Gastroesophageal sphincter (tissue), 4 donors: ENCODE data around the gene ATG2B. TPM values are rescaled to one million over a fixed set of nuclear protein-coding genes. Genes with fewer than 3 reads are reported as not detected.
A peak's percentile ranks its signal among the peaks of the same experiment; 100 is the strongest.

ENCODE experiments used
- ATAC-seq: fragments of 150-250 bp; one replicate; pipeline ENCODE4 v1.9.1; 2016; ENCODE audit warnings: mild to moderate bottlenecking, moderate library complexity
- H3K27ac ChIP-seq, 4 donors: fragments of 200-600 bp; sonication (generic) in 3 of 4; 1 replicate in 3 of 4; 2 replicates in 1 of 4; pipeline ENCODE4 v1.5.1; 2016 to 2019
- H3K27me3 ChIP-seq: fragments of 200-600 bp; sonication (generic); one replicate; pipeline ENCODE4 v1.5.1; 2019
- H3K36me3 ChIP-seq, 2 donors: fragments of 200-600 bp; sonication (generic); one replicate each; pipeline ENCODE4 v1.5.1; 2019; ENCODE audit warnings: control low read depth in 1 of 2
- H3K4me1 ChIP-seq, 3 donors: fragments of 200-600 bp; sonication (generic); 1 replicate in 2 of 3; 2 replicates in 1 of 3; pipeline ENCODE4 v1.5.1; 2016 to 2019; ENCODE audit warnings: control low read depth in 2 of 3
- H3K4me3 ChIP-seq, 2 donors: fragments of 200-600 bp; sonication (generic); one replicate each; pipeline ENCODE4 v1.5.1; 2019; ENCODE audit warnings: mild to moderate bottlenecking in 1 of 2, moderate library complexity in 1 of 2
- H3K9me3 ChIP-seq, 3 donors: fragments of 200-600 bp; sonication (generic); one replicate each; pipeline ENCODE4 v1.5.1; 2017 to 2019; ENCODE audit warnings: control low read depth in 2 of 3
- CTCF ChIP-seq, 4 experiments: fragments of 200-600 bp in 2 of 4; fragments of 450-650 bp in 2 of 4; sonication (generic) in 1 of 4; IDR thresholded peaks; one replicate each; pipeline ENCODE4 v1.5.1; 2017 to 2019; ENCODE audit warnings: antibody characterized with exemption in 4 of 4, mild to moderate bottlenecking in 2 of 4, moderate library complexity in 2 of 4
- EP300 ChIP-seq: sonication (generic); formaldehyde crosslinking; IDR thresholded peaks from one replicate; pipeline ENCODE4 v1.6.1; 2017; ENCODE audit warnings: antibody characterized with exemption, mild to moderate bottlenecking
- POLR2A ChIP-seq, 2 donors: fragments of 450-650 bp; IDR thresholded peaks; one replicate each; pipeline ENCODE4 v1.6.1; 2017; ENCODE audit warnings: antibody characterized with exemption in 2 of 2, mild to moderate bottlenecking in 2 of 2, moderate library complexity in 1 of 2
- POLR2AphosphoS5 ChIP-seq: sonication (generic); formaldehyde crosslinking; IDR thresholded peaks from one replicate; pipeline ENCODE4 v1.6.1; 2017; ENCODE audit warnings: antibody characterized with exemption
- WGBS, 2 donors: methylation state at CpG; one replicate each; pipeline ENCODE4 v1.1.5; 2018; ENCODE audit warnings: low coverage in 1 of 2; 5-methylcytosine and 5-hydroxymethylcytosine counted together
- total RNA-seq, 4 donors: library from RNA; depleted of rRNA; stranded (reverse); fragments of >200 nt; gene quantifications; one replicate each; pipeline ENCODE4 v1.1.0, GENCODE V29; 2016

ATG2B gene
- total RNA-seq, 4 donors from 2014 or later, result 18.9 to 40.5 (median 25.8) TPM

GRCh38 chr14:96261053-96261452 lies 102.1 kb downstream of the ATG2B start:
- no peak overlapping the region for H3K4me3 ChIP-seq
- peak overlapping the region in 1 of 4 donors; percentile 11 for H3K27ac ChIP-seq
- peaks cover 0 to 8% (median 0%) of the 10 kb centered on the region in 3 donors for H3K9me3 ChIP-seq
- no peaks in the 10 kb centered on the region for H3K36me3 ChIP-seq
- ATAC-seq, result no peak
- peaks cover 0 to 15% (median 2%) of the 10 kb centered on the region in 3 donors for H3K4me1 ChIP-seq
- TF ChIP-seq POLR2A (IDR thresholded peaks at IDR 0.05) (no peak), POLR2AphosphoS5 (no peak), CTCF (IDR thresholded peaks at IDR 0.05) (no peak), EP300 (no peak)
- 67 to 90% methylated on average over 5 of the region's 5 CpGs for WGBS, 2 donors
- no peaks in the 10 kb centered on the region for H3K27me3 ChIP-seq

GRCh38 chr14:96260341-96260821 lies 102.8 kb downstream of the ATG2B start:
- no peak overlapping the region for H3K4me3 ChIP-seq
- no peak overlapping the region for H3K27ac ChIP-seq
- H3K9me3 ChIP-seq, result peaks cover 0 to 8% (median 0%) of the 10 kb centered on the region in 3 donors
- TF ChIP-seq POLR2AphosphoS5 (no peak), CTCF (IDR thresholded peaks at IDR 0.05) (no peak), EP300 (no peak), POLR2A (IDR thresholded peaks at IDR 0.05) (no peak)
- no peaks in the 10 kb centered on the region for H3K36me3 ChIP-seq
- no peaks in the 10 kb centered on the region for H3K27me3 ChIP-seq
- ATAC-seq, result peak; percentile 65
- 52 to 84% methylated on average over 2 of the region's 2 CpGs for WGBS, 2 donors
- peaks cover 0 to 22% (median 6%) of the 10 kb centered on the region in 3 donors for H3K4me1 ChIP-seq

- Histone ChIP-seq H3K36me3 (no peaks in the 10 kb centered on the region), H3K4me1 (peaks cover 4 to 46% (median 21%) of the 10 kb centered on the region in 3 donors), H3K4me3 (no peak overlapping the region), H3K27ac (peak overlapping the region in 1 of 4 donors; percentile 87), H3K9me3 (peaks cover 0 to 8% (median 0%) of the 10 kb centered on the region in 3 donors), H3K27me3 (no peaks in the 10 kb centered on the region)
- no peak for ATAC-seq
- TF ChIP-seq CTCF (IDR thresholded peaks at IDR 0.05), result no peak
Observed at GRCh38 chr14:96257900-96258299, 105.2 kb downstream of the ATG2B start.

- no peak overlapping the region for H3K4me3 ChIP-seq
- no peaks in the 10 kb centered on the region for H3K27me3 ChIP-seq
- peaks cover 4 to 53% (median 26%) of the 10 kb centered on the region in 3 donors for H3K4me1 ChIP-seq
- TF ChIP-seq CTCF (IDR thresholded peaks at IDR 0.05) (no peak), EP300 (no peak), POLR2A (IDR thresholded peaks at IDR 0.05) (no peak), POLR2AphosphoS5 (no peak)
- ATAC-seq, result no peak
- WGBS, 2 donors, result 59 to 64% methylated on average over 3 to 8 of the region's 8 CpGs
- peak overlapping the region in 3 of 4 donors; percentile 79 to 87 (median 87) for H3K27ac ChIP-seq
- no peaks in the 10 kb centered on the region for H3K36me3 ChIP-seq
- H3K9me3 ChIP-seq, result peaks cover 0 to 8% (median 0%) of the 10 kb centered on the region in 3 donors
Observed at GRCh38 chr14:96257056-96257455, 106.1 kb downstream of the ATG2B start.

GRCh38 chr14:96256407-96256806 lies 106.7 kb downstream of the ATG2B start:
- Histone ChIP-seq H3K9me3 (peaks cover 0 to 8% (median 0%) of the 10 kb centered on the region in 3 donors), H3K27ac (peak overlapping the region; percentile 74 to 87 (median 83)), H3K4me1 (peaks cover 4 to 49% (median 26%) of the 10 kb centered on the region in 3 donors), H3K4me3 (no peak overlapping the region), H3K27me3 (no peaks in the 10 kb centered on the region), H3K36me3 (no peaks in the 10 kb centered on the region)
- TF ChIP-seq POLR2A (IDR thresholded peaks at IDR 0.05), result no peak
- TF ChIP-seq POLR2AphosphoS5, result no peak
- TF ChIP-seq EP300, result no peak
- TF ChIP-seq CTCF (IDR thresholded peaks at IDR 0.05), result peak in 3 of 4 experiments; percentile 30 to 45 (median 43)
- WGBS, 2 donors, result 31 to 40% methylated on average over 3 to 4 of the region's 4 CpGs
- ATAC-seq, result peak; percentile 39
